HG03439 (cell line): ENCODE results near the gene YAE1.

Experiments used
- ATAC-seq: cut with Tn5 transposase; IDR thresholded peaks from one replicate; pipeline ENCODE4 v1.9.1; 2021; ENCODE audit warnings: mild to moderate bottlenecking, moderate library complexity; ENCODE audit not compliant: unreplicated experiment

YAE1 gene

DNA sequence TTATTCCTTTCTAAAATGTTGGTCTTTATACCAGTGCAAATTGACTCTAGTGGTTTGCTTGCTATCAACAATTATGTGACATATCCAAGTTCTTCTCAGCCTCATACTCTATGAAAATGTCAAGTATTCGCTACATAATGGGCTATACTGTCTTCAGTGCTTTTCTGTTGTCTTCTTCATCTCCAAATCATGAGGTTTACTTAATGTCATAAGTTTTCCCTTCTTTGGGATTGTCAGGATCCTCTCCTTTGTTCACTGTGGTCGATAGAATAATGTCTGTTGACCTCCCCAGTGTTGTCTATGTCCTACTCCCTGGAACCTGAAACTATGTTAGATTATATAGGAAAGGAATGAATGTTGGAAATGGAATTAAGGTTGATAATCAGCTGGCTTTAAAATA, 40.7 kb downstream of the YAE1 start:
- ATAC-seq = no peak

DNA sequence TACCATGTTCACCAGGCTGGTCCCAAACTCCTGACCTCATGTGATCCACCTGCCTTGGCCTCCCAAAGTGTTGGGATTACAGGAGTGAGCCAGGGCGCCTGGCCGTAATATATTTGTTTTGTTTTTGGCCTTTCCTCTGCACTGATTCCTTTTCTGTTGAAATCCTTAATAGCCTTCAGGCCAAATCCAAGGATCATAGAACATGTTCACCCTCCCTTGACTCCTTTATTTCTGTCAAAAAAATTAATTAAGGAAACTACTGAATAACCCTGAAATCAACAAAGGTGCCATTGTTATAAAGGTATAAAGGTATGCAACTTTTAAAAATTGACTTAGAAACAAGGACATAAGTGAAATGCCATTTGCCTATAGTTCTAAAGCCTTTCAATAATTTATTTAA, 41.7 kb downstream of the YAE1 start:
- no peak for ATAC-seq

DNA sequence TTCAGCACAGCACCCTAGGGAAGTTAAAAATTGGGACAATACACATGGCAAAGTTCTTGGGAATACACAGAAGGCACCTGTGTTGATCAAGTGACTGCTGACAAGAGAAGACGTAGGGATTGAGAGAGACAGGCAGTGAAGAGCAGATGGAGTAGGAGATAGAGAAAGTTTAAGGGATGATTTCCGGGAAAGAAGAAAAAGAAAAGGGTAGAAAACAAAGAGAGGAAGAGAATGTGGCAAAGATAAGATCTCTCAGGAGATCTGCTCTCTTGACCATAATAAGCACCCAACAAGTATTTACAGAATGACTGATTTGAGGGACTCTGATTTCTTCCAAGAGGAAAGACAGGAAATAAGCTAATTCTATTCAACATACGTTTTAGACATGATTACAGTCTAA, 42.1 kb downstream of the YAE1 start:
- no peak for ATAC-seq

GRCh38 chr7:39609113-39609934, 43.1 kb downstream of the YAE1 start:
- ATAC-seq = no peak

DNA sequence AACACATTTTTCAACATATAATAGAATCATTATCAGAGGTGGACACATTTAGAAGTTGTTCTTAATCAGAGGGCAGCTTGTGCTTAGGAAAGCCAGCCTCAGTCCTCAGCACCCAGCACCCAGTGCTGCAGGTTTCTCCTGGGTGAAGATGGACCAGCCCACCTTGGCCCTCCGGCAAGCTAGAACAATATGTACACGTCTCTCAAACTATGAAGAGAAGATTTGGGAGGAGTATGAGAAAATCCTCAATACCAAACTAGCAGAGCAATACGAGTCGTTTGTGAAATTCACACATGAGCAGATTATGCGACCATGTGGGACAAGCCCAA, 43.7 kb downstream of the YAE1 start:
- ATAC-seq = no peak

DNA sequence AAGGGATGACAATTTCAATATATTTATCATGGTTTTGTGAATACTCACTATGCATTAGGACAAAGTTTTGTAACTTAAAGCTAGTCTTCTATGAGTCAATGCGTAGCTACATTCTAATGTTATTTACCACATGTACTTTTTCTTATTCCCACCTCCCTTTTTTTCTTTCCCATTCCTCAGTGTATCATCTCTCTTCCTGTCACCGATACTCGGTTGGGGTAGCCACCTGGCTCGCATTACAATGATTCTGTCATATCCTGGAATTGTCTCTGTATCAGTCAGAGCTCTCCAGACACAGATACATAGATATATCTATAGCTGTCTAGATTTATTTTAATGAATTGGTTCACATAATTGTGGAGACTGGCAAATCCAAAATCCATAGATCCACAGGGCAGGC, 47.4 kb downstream of the YAE1 start:
- no peak for ATAC-seq

GRCh38 chr7:39614299-39614698, 48.1 kb downstream of the YAE1 start:
- no peak for ATAC-seq

DNA sequence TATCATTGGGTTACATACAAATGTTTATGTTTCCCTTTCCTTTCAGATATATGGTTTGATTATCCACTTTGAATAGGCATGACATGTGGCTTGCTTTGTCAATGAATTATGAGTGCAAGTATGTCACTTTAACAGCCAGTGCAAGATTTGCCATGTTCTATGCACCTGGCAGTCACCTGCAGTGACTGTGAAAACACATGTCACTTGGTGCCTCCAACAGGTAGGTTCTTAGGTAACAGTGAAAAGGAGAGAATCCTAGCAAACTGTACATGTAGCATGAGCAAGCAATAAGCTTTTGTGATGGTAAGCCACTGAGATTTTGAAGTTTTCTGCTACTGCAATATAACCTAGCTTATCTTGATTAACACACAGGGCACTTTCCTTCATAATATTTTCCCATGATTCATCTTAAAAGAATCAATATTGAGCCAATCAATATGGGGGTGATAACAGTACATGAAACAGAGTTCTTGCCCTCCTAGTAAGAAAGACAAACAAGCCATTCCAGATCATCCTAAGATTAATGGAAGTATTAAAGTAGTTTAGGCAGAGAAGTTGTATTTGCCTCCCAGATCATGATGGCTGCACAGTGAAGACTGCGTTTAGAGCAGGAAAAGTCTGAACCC, 49.3 kb downstream of the YAE1 start:
- ATAC-seq = no peak

DNA sequence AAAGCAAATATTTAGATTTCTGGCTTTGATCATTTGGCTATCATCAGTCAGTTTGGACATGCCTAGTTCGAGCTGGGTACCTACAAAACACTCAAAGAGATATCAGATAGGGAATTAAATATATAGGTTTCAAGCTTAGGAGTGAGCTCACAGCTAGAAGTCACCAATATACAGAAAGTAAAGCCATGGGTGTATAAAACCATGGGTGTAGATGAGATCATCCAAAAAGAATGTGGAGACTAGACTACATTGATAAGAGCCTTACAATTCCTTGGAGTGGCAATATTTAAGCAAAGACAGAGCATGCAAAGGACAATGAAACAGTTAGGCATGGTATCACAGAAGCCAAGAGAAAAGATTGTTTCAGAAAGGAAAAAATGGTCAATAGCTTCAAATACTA, 49.9 kb downstream of the YAE1 start:
- ATAC-seq = no peak

- ATAC-seq = no peak
Observed at GRCh38 chr7:39617005-39617404, 50.8 kb downstream of the YAE1 start.

- ATAC-seq = no peak
Observed at GRCh38 chr7:39618868-39619267, 52.7 kb downstream of the YAE1 start.

DNA sequence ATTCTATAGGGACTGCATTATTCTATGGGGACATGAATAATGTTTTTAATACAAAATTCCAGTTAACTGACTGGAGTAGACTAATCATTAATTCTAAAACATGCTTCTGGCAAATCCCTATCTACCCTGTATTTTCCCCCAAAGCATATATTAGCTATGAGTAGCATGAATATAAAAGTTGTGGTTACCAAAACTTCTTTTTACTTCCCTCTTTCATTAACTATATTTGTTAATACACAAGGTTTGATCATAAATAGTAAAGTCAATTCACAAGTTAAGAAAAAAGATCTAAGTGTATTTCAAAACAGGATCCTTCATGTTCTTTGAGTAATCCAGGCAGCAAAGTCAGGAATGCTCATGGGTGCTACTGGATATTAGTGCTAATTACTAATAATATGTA, 54.3 kb downstream of the YAE1 start:
- no peak for ATAC-seq

DNA sequence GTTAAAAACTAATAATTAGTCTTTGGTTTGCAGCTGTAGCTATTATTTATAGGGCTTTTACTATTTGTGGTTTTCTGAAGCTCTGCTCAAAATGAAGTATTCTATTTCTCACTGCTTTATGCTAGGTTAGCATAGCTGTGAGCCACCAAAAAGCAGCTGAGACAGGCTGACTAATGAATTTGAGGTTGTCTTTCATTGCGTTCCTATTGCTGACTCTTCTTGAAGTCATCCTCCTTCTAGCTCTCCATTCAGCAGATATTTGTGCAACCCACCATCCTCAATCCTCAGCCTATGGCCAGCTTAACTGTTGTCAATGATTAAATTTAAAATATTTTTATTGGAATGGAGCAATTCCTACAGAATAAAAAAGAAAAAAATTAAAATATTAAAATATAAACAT, 55.1 kb downstream of the YAE1 start:
- ATAC-seq = no peak

GRCh38 chr7:39621784-39622411, 55.7 kb downstream of the YAE1 start:
- ATAC-seq = no peak
